GM10266 (cell line): ENCODE data around the gene NACC2.
"Not testable (repeated sequence)": the region's sequence is repeated elsewhere in the genome, so short reads cannot be mapped to it uniquely, and the experiment has no call there.

Experiments
- DNase-seq: peaks from one replicate; pipeline ENCODE4 v3.0.0; 2012; ENCODE audit errors: extremely low spot score
- CTCF ChIP-seq: IDR thresholded peaks from 2 replicates; pipeline ENCODE4 v1.5.1; 2012; ENCODE audit warnings: mild to moderate bottlenecking, low read depth; ENCODE audit not compliant: control insufficient read depth, insufficient read depth; ENCODE audit errors: missing control alignments

The NACC2 gene

GRCh38 chr9:136044971-136045594 lies 50.0 kb downstream of the NACC2 start:
- DNase-seq, result no peak
- TF ChIP-seq CTCF, result no peak

- DNase-seq, result no peak
- TF ChIP-seq CTCF, result no peak
Measured at GRCh38 chr9:136044207-136044970, 50.7 kb downstream of the NACC2 start.

GRCh38 chr9:136043441-136043991 lies 51.6 kb downstream of the NACC2 start:
- no peak for DNase-seq
- no peak for TF ChIP-seq CTCF

- DNase-seq, result no peak
- no peak for TF ChIP-seq CTCF
Measured at GRCh38 chr9:136042541-136042940, 52.5 kb downstream of the NACC2 start.

- DNase-seq, result not testable (repeated sequence)
Measured at GRCh38 chr9:136040848-136041247, 54.2 kb downstream of the NACC2 start.

- TF ChIP-seq CTCF, result no peak
- no peak for DNase-seq
Measured at GRCh38 chr9:136039488-136039887, 55.6 kb downstream of the NACC2 start.

GRCh38 chr9:136036848-136037247 lies 58.2 kb downstream of the NACC2 start:
- TF ChIP-seq CTCF, result no peak
- no peak for DNase-seq

GRCh38 chr9:136036050-136036449 lies 59.0 kb downstream of the NACC2 start:
- TF ChIP-seq CTCF, result no peak
- DNase-seq, result no peak
